M059J (cell line): ENCODE measurements around the gene EIF3A. TPM values are rescaled to one million over a fixed set of nuclear protein-coding genes. Genes with fewer than 3 reads are reported as not detected.
A peak's percentile ranks its signal among the peaks of the same experiment; 100 is the strongest.

Source experiments
- DNase-seq: peaks from one replicate; pipeline ENCODE4 v3.0.0-alpha.2; 2012; ENCODE audit warnings: low read depth
- total RNA-seq: library from RNA; depleted of rRNA; stranded (reverse); fragments of >200 nt; shearing (Covaris generic); gene quantifications from 2 replicates; pipeline ENCODE4 v1.2.3, GENCODE V29; 2014; rRNA removed

Gene EIF3A
- total RNA-seq, 1 experiment from 2014 or later, result 62.4 TPM

GRCh38 chr10:119006451-119007210 lies 74.0 kb downstream of the EIF3A start:
- peak; percentile 97 for DNase-seq

GRCh38 chr10:119005362-119006043 lies 75.1 kb downstream of the EIF3A start:
- DNase-seq, result no peak

- no peak for DNase-seq
Observed at GRCh38 chr10:119003572-119004289, 76.9 kb downstream of the EIF3A start.

GRCh38 chr10:119001717-119002500 lies 78.7 kb downstream of the EIF3A start:
- DNase-seq, result no peak

- DNase-seq, result no peak
Observed at GRCh38 chr10:118998183-118998582, 82.4 kb downstream of the EIF3A start.

GRCh38 chr10:118997379-118997778 lies 83.2 kb downstream of the EIF3A start:
- no peak for DNase-seq

GRCh38 chr10:118995739-118996138 lies 84.9 kb downstream of the EIF3A start:
- DNase-seq, result no peak

GRCh38 chr10:118994321-118994720 lies 86.3 kb downstream of the EIF3A start:
- DNase-seq, result no peak

- DNase-seq, result no peak
Observed at GRCh38 chr10:118993214-118993613, 87.4 kb downstream of the EIF3A start.

GRCh38 chr10:118992496-118992895 lies 88.1 kb downstream of the EIF3A start:
- no peak for DNase-seq

- no peak for DNase-seq
Observed at GRCh38 chr10:118990326-118990725, 90.3 kb downstream of the EIF3A start.

- DNase-seq, result no peak
Observed at GRCh38 chr10:118986815-118987790, 93.5 kb downstream of the EIF3A start.

GRCh38 chr10:118985576-118985975 lies 95.0 kb downstream of the EIF3A start:
- DNase-seq, result no peak

Other genes starting within 250 kb of the EIF3A start
- 3.2 and 6.2 TPM in 2 replicates for gene NANOS1, start 51.1 kb downstream of the EIF3A start, total RNA-seq
- gene DENND10, start 23.3 kb upstream of the EIF3A start, total RNA-seq, result 46.2 and 49.2 TPM in 2 replicates
- 18.5 and 22.0 TPM in 2 replicates for gene SFXN4, start 84.9 kb upstream of the EIF3A start, total RNA-seq
- gene PRDX3, start 98.0 kb upstream of the EIF3A start, total RNA-seq, result 357 and 393 TPM in 2 replicates
- gene GRK5, start 126.8 kb upstream of the EIF3A start, total RNA-seq, result 3.9 and 4.4 TPM in 2 replicates